ENCODE measurements around the gene VSIG1.

Gene VSIG1

GRCh38 chrX:108081110-108081509, 36.2 kb downstream of the VSIG1 start:
- TF ChIP-seq CTCF (conservative IDR thresholded peaks at IDR 0.05; ENCODE audit: control insufficient read depth, insufficient read depth, low read depth, low read length) = no peak
- H3K4me3 ChIP-seq (ENCODE audit: control insufficient read depth, low read depth, low read length) = no peak overlapping the region
- no peak for DNase-seq (ENCODE audit: low read depth)

GRCh38 chrX:108087792-108088191, 42.9 kb downstream of the VSIG1 start:
- H3K4me3 ChIP-seq (ENCODE audit: control insufficient read depth, low read depth, low read length) = no peak overlapping the region
- no peak for DNase-seq (ENCODE audit: low read depth)
- TF ChIP-seq CTCF (conservative IDR thresholded peaks at IDR 0.05; ENCODE audit: control insufficient read depth, insufficient read depth, low read depth, low read length) = no peak

GRCh38 chrX:108088511-108088910, 43.6 kb downstream of the VSIG1 start:
- no peak overlapping the region for H3K4me3 ChIP-seq (ENCODE audit: control insufficient read depth, low read depth, low read length)
- no peak for DNase-seq (ENCODE audit: low read depth)
- TF ChIP-seq CTCF (conservative IDR thresholded peaks at IDR 0.05; ENCODE audit: control insufficient read depth, insufficient read depth, low read depth, low read length) = no peak

- peak; percentile 51 for DNase-seq (ENCODE audit: low read depth)
- peak overlapping the region; percentile 61 for H3K4me3 ChIP-seq (ENCODE audit: control insufficient read depth, low read depth, low read length)
- TF ChIP-seq CTCF (conservative IDR thresholded peaks at IDR 0.05; ENCODE audit: control insufficient read depth, insufficient read depth, low read depth, low read length) = no peak
Measured at GRCh38 chrX:108090491-108091263, 45.8 kb downstream of the VSIG1 start.

GRCh38 chrX:108091264-108091877, 46.5 kb downstream of the VSIG1 start, which contains the start of the genes ATG4A and PSMD10:
Gene ATG4A (plus strand): TSS chrX:108091778. CDS start chrX:108091827, 49 bp downstream.
Gene PSMD10 (minus strand): TSS chrX:108091542. CDS start chrX:108091520, 22 bp downstream.
- peak; percentile 93 for DNase-seq (ENCODE audit: low read depth)
- H3K4me3 ChIP-seq (ENCODE audit: control insufficient read depth, low read depth, low read length) = peak within 1 kb of the TSS; percentile 75
- no peak for TF ChIP-seq CTCF (conservative IDR thresholded peaks at IDR 0.05; ENCODE audit: control insufficient read depth, insufficient read depth, low read depth, low read length)

GRCh38 chrX:108091878-108092291, 47.0 kb downstream of the VSIG1 start:
- no peak for DNase-seq (ENCODE audit: low read depth)
- peak overlapping the region; percentile 75 for H3K4me3 ChIP-seq (ENCODE audit: control insufficient read depth, low read depth, low read length)
- TF ChIP-seq CTCF (conservative IDR thresholded peaks at IDR 0.05; ENCODE audit: control insufficient read depth, insufficient read depth, low read depth, low read length) = no peak
